Endothelial cell of umbilical vein (primary cell): Measurements from ENCODE around the gene POLR1D. TPM values are rescaled to one million over a fixed set of nuclear protein-coding genes. Genes with fewer than 3 reads are reported as not detected.

Experiments
- BruUV-seq: library from RNA; stranded (reverse); fragments of 400-500 nt; replicated peaks from 2 replicates; lab custom pipeline; 2021; lab: Mats Ljungman, UMichigan
- CTCF ChIA-PET: fragments of 300-600, 350-600 bp; sonication (Branson Sonifier 250); formaldehyde crosslinking; loops from one replicate; lab custom pipeline; 2021; ENCODE audit warnings: antibody characterized with exemption, inconsistent platforms; lab: Charles Lee
- POLR2A ChIA-PET: fragments of 300-600, 350-600 bp; sonication (Branson Sonifier 250); formaldehyde crosslinking; loops from one replicate; lab custom pipeline; 2021; ENCODE audit warnings: antibody characterized with exemption, inconsistent platforms; lab: Charles Lee
- DNase-seq: peaks from one replicate; pipeline ENCODE4 v3.0.0-alpha.2; 2011; ENCODE audit warnings: low read depth, low spot score
- FAIRE-seq: peaks from 2 replicates; lab custom pipeline; 2011; peaks lifted over from hg19 to GRCh38; lab: Jason Lieb, UNC
- H2AFZ ChIP-seq: 2 replicates; pipeline ENCODE4 v1.6.0; 2012; ENCODE audit warnings: low read depth, low read length, control low read depth, inconsistent platforms
- H3K27ac ChIP-seq: 2 replicates; pipeline ENCODE4 v1.5.1; 2011; ENCODE audit warnings: low read depth, mild to moderate bottlenecking, control low read depth, low read length, moderate library complexity; ENCODE audit not compliant: insufficient read depth
- H3K27me3 ChIP-seq, 2 experiments: 2 replicates each; pipeline versions ENCODE4 v1.6.0 to v1.6.1; 2011; ENCODE audit warnings: low read length in 2 of 2, mixed read lengths in 1 of 2; ENCODE audit not compliant: control insufficient read depth in 2 of 2, insufficient read depth in 2 of 2
- H3K36me3 ChIP-seq, 2 experiments: 2 replicates in 1 of 2; 3 replicates in 1 of 2; pipeline ENCODE4 v1.5.1; 2011; ENCODE audit warnings: low read length in 2 of 2, mild to moderate bottlenecking in 1 of 2, moderate library complexity in 1 of 2; ENCODE audit not compliant: control insufficient read depth in 2 of 2, insufficient read depth in 2 of 2; ENCODE audit errors: extremely low read depth in 1 of 2
- H3K4me1 ChIP-seq: 3 replicates; pipeline ENCODE4 v1.5.1; 2011; ENCODE audit warnings: mild to moderate bottlenecking, low read length; ENCODE audit not compliant: control insufficient read depth, insufficient read depth; ENCODE audit errors: extremely low read depth
- H3K4me2 ChIP-seq: 2 replicates; pipeline ENCODE4 v1.6.1; 2011; ENCODE audit warnings: low read length, control low read depth, mixed read lengths; ENCODE audit not compliant: insufficient read depth
- H3K4me3 ChIP-seq, 3 experiments: fragments of 200-600 bp in 1 of 3; sonication (generic), shearing (Covaris generic) in 1 of 3; replicated peaks in 1 of 3; 2 replicates each; pipeline ENCODE4 v1.5.1; 2011 to 2016; ENCODE audit warnings: control low read depth in 3 of 3, low read length in 3 of 3, mild to moderate bottlenecking in 2 of 3, inconsistent platforms in 1 of 3, low read depth in 1 of 3, moderate library complexity in 1 of 3; ENCODE audit not compliant: insufficient read depth in 1 of 3
- H3K79me2 ChIP-seq: 2 replicates; pipeline ENCODE4 v1.6.0; 2012; ENCODE audit warnings: low read length, inconsistent platforms; ENCODE audit not compliant: control insufficient read depth, insufficient read depth
- H3K9ac ChIP-seq: replicated peaks from 2 replicates; pipeline ENCODE3; 2011; ENCODE audit warnings: low read length, control low read depth; ENCODE audit not compliant: insufficient read depth; ENCODE audit errors: extremely low read depth
- H3K9me1 ChIP-seq: replicated peaks from 3 replicates; pipeline ENCODE4 v1.6.0; 2011; ENCODE audit warnings: mild to moderate bottlenecking, low read length; ENCODE audit not compliant: control insufficient read depth, insufficient read depth; ENCODE audit errors: extremely low read depth
- H3K9me3 ChIP-seq: replicated peaks from 2 replicates; pipeline ENCODE4 v1.5.1; 2012; ENCODE audit warnings: low read length, inconsistent platforms; ENCODE audit not compliant: control insufficient read depth, insufficient read depth
- H4K20me1 ChIP-seq: replicated peaks from 2 replicates; pipeline ENCODE3; 2011; ENCODE audit warnings: mild to moderate bottlenecking, low read length; ENCODE audit not compliant: control insufficient read depth, insufficient read depth; ENCODE audit errors: extremely low read depth
- EZH2 ChIP-seq: IDR thresholded peaks from 2 replicates; pipeline ENCODE4 v1.6.1; 2012; ENCODE audit warnings: borderline replicate concordance, low read depth, mild to moderate bottlenecking, moderate library complexity, low read length, inconsistent platforms; ENCODE audit not compliant: severe bottlenecking
- FOS ChIP-seq: IDR thresholded peaks from 2 replicates; pipeline ENCODE4 v1.6.1; 2011; ENCODE audit warnings: mild to moderate bottlenecking, low read length, moderate library complexity, borderline replicate concordance; ENCODE audit not compliant: insufficient read depth
- GATA2 ChIP-seq: IDR thresholded peaks from 2 replicates; pipeline ENCODE4 v1.7.0; 2011; ENCODE audit warnings: low read depth, mild to moderate bottlenecking, moderate library complexity, mixed read lengths, low read length; ENCODE audit not compliant: insufficient read length, insufficient read depth
- JUN ChIP-seq: IDR thresholded peaks from 2 replicates; pipeline ENCODE4 v1.6.1; 2011; ENCODE audit warnings: borderline replicate concordance, low read depth; ENCODE audit not compliant: insufficient read length, insufficient read depth
- MYC ChIP-seq: IDR thresholded peaks from one replicate; pipeline ENCODE4 v1.6.1; 2011; ENCODE audit warnings: mild to moderate bottlenecking, low read depth, low read length
- POLR2A ChIP-seq: IDR thresholded peaks from 2 replicates; pipeline ENCODE4 v1.6.1; 2012; ENCODE audit warnings: low read depth, mild to moderate bottlenecking, control low read depth, low read length
- POLR2AphosphoS5 ChIP-seq: IDR thresholded peaks from 2 replicates; pipeline ENCODE4 v1.6.1; 2012; ENCODE audit warnings: low read depth, mild to moderate bottlenecking, control low read depth, low read length, moderate library complexity; ENCODE audit not compliant: insufficient read depth
- dilution Hi-C: fragments of 300-500 bp; cut with MboI; formaldehyde crosslinking; loops from one replicate; pipeline ENCODE4 v1.15.0; 2019; ENCODE audit warnings: low sequenced_read_pairs; ENCODE audit not compliant: extremely low pct_ligation_motif_present
- intact Hi-C: fragments of 100-400 bp; cut with micrococcal nuclease; formaldehyde crosslinking; loops from one replicate; pipeline ENCODE4 v1.10.0; 2022
- polyA plus RNA-seq, 4 experiments: library from polyadenylated mRNA; depleted of rRNA in 3 of 4; stranded (reverse) in 3 of 4; unstranded in 1 of 4; fragments of >200 nt; gene quantifications; 2 replicates each; pipeline versions ENCODE4 v1.2.1 to v1.2.3, GENCODE V29; 2011 to 2012; ENCODE audit warnings: missing spikeins in 1 of 4
- total RNA-seq: library from RNA; stranded (reverse); gene quantifications from 2 replicates; pipeline ENCODE4 v1.2.3, GENCODE V29; 2021
- TF ChIP-seq, protein P1 (sequence below): IDR thresholded peaks from 2 replicates; pipeline ENCODE4 v1.6.1; 2011; ENCODE audit not compliant: insufficient read depth, insufficient read length
- TF ChIP-seq, protein P2 (sequence below), 2 donors: IDR thresholded peaks; 1 replicate in 1 of 2; 2 replicates in 1 of 2; pipeline ENCODE4 v1.5.1; 2011; ENCODE audit warnings: low read length in 2 of 2, mild to moderate bottlenecking in 2 of 2, moderate library complexity in 2 of 2, control low read depth in 1 of 2, inconsistent platforms in 1 of 2, low read depth in 1 of 2; ENCODE audit not compliant: insufficient read depth in 1 of 2; ENCODE audit errors: extremely low read depth in 1 of 2

Gene POLR1D
- total and polyA plus RNA-seq, 2 donors (not counting 3 experiments of a cell fraction or from before 2014, with no cell fraction given): 90.7 to 111 TPM

- dilution Hi-C loops: no loop called here
- H3K4me3 ChIP-seq: no peak overlapping the region
- POLR2A ChIA-PET: interaction anchor here (0.7 kb wide), 2 partner anchors 18 to 26 kb away, joined by 5 to 6 read pairs; no protein-coding TSS in a partner anchor
These were observed 13.1 kb downstream of the POLR1D start for GRCh38 chr13:27634791-27635190.

GRCh38 chr13:27635266-27635665, 13.6 kb downstream of the POLR1D start:
- TF ChIP-seq GATA2 (no peak), JUN (no peak), POLR2AphosphoS5 (no peak), FOS (no peak), MYC (no peak), EZH2 (no peak), POLR2A (no peak)
- TF ChIP-seq, protein P1, sequence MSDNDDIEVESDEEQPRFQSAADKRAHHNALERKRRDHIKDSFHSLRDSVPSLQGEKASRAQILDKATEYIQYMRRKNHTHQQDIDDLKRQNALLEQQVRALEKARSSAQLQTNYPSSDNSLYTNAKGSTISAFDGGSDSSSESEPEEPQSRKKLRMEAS: no peak
- TF ChIP-seq, protein P2, sequence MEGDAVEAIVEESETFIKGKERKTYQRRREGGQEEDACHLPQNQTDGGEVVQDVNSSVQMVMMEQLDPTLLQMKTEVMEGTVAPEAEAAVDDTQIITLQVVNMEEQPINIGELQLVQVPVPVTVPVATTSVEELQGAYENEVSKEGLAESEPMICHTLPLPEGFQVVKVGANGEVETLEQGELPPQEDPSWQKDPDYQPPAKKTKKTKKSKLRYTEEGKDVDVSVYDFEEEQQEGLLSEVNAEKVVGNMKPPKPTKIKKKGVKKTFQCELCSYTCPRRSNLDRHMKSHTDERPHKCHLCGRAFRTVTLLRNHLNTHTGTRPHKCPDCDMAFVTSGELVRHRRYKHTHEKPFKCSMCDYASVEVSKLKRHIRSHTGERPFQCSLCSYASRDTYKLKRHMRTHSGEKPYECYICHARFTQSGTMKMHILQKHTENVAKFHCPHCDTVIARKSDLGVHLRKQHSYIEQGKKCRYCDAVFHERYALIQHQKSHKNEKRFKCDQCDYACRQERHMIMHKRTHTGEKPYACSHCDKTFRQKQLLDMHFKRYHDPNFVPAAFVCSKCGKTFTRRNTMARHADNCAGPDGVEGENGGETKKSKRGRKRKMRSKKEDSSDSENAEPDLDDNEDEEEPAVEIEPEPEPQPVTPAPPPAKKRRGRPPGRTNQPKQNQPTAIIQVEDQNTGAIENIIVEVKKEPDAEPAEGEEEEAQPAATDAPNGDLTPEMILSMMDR (IDR thresholded peaks at IDR 0.05; ENCODE audit: extremely low read depth in 1 of 2, insufficient read depth in 1 of 2, low read depth in 1 of 2, low read length in 2 of 2): no peak
- H3K36me3 ChIP-seq: peaks cover 0 to 2% of the 10 kb centered on the region in 2 experiments
- H3K4me1 ChIP-seq: peaks cover 23% of the 10 kb centered on the region
- no peak overlapping the region for H3K27ac ChIP-seq
- intact Hi-C loops (no loop called here), dilution Hi-C loops (no loop called here)
- BruUV-seq: no TSS peak
- H2AFZ ChIP-seq: no peak overlapping the region
- no peaks in the 10 kb centered on the region for H3K9me1 ChIP-seq
- no peak overlapping the region for H3K4me2 ChIP-seq
- ChIA-PET POLR2A (interaction anchor here (0.7 kb wide), 1 partner anchor 18 kb away, joined by 5 read pairs; no protein-coding TSS in a partner anchor), CTCF (interaction anchor here (1.1 kb wide), 1 partner anchor 9 kb away, joined by 3 read pairs; no protein-coding TSS in a partner anchor)
- no peaks in the 10 kb centered on the region for H3K27me3 ChIP-seq
- no peaks in the 10 kb centered on the region for H3K9me3 ChIP-seq
- H3K79me2 ChIP-seq: peaks cover 29% of the 10 kb centered on the region
- no peak overlapping the region for H3K9ac ChIP-seq
- DNase-seq (no peak), FAIRE-seq (no peak)
- no peak overlapping the region for H3K4me3 ChIP-seq
- no peaks in the 10 kb centered on the region for H4K20me1 ChIP-seq

More at GRCh38 chr13:27634791-27635190, 13.1 kb downstream of the POLR1D start:
- no peak overlapping the region for H3K9ac ChIP-seq
- TF ChIP-seq FOS (no peak), GATA2 (no peak), POLR2A (no peak)
- TF ChIP-seq, protein P1: no peak
- H3K9me3 ChIP-seq: no peaks in the 10 kb centered on the region
- FAIRE-seq (no peak), DNase-seq (no peak)
- no peak overlapping the region for H3K4me2 ChIP-seq
- peaks cover 25% of the 10 kb centered on the region for H3K79me2 ChIP-seq
- H3K36me3 ChIP-seq: peaks cover 0 to 2% of the 10 kb centered on the region in 2 experiments
- no peaks in the 10 kb centered on the region for H3K9me1 ChIP-seq
- BruUV-seq: no TSS peak
- H2AFZ ChIP-seq: no peak overlapping the region
- no peaks in the 10 kb centered on the region for H4K20me1 ChIP-seq
- H3K27me3 ChIP-seq: no peaks in the 10 kb centered on the region
- CTCF ChIA-PET: interaction anchor here (1.1 kb wide), 1 partner anchor 10 kb away, joined by 3 read pairs; no protein-coding TSS in a partner anchor
- peaks cover 23% of the 10 kb centered on the region for H3K4me1 ChIP-seq
- H3K27ac ChIP-seq: no peak overlapping the region
- intact Hi-C loops: no loop called here
